GM18519 (cell line): Measurements from ENCODE around the gene SLC38A9.
"Not testable (repeated sequence)": the region's sequence is repeated elsewhere in the genome, so short reads cannot be mapped to it uniquely, and the experiment has no call there.

ENCODE experiments used
- ATAC-seq: cut with Tn5 transposase; IDR thresholded peaks from one replicate; pipeline ENCODE4 v1.9.1; 2021; ENCODE audit warnings: mild to moderate bottlenecking, moderate library complexity; ENCODE audit not compliant: unreplicated experiment, low FRiP score

Gene SLC38A9

GRCh38 chr5:55708732-55709131 is 3.4 kb downstream of the SLC38A9 start:
- no peak for ATAC-seq

GRCh38 chr5:55706230-55706629 is 5.9 kb downstream of the SLC38A9 start:
- ATAC-seq = no peak

- no peak for ATAC-seq
Measured at GRCh38 chr5:55702598-55703345, 9.4 kb downstream of the SLC38A9 start.

- no peak for ATAC-seq
Measured at GRCh38 chr5:55701462-55702103, 10.5 kb downstream of the SLC38A9 start.

- no peak for ATAC-seq
Measured at GRCh38 chr5:55700745-55701144, 11.4 kb downstream of the SLC38A9 start.

GRCh38 chr5:55699041-55699688 is 13.0 kb downstream of the SLC38A9 start:
- ATAC-seq = no peak

- not testable (repeated sequence) for ATAC-seq
Measured at GRCh38 chr5:55696704-55697103, 15.4 kb downstream of the SLC38A9 start.

GRCh38 chr5:55694152-55694830 is 17.8 kb downstream of the SLC38A9 start:
- no peak for ATAC-seq

- ATAC-seq = no peak
Measured at GRCh38 chr5:55692509-55692908, 19.6 kb downstream of the SLC38A9 start.

GRCh38 chr5:55692106-55692417 is 20.1 kb downstream of the SLC38A9 start:
- ATAC-seq = no peak

GRCh38 chr5:55691265-55692105 is 20.6 kb downstream of the SLC38A9 start:
- ATAC-seq = no peak

GRCh38 chr5:55682071-55682470 is 30.1 kb downstream of the SLC38A9 start:
- ATAC-seq = no peak

- ATAC-seq = no peak
Measured at GRCh38 chr5:55681301-55681700, 30.8 kb downstream of the SLC38A9 start.

GRCh38 chr5:55680353-55680752 is 31.8 kb downstream of the SLC38A9 start:
- ATAC-seq = no peak

GRCh38 chr5:55679556-55679955 is 32.6 kb downstream of the SLC38A9 start:
- no peak for ATAC-seq

GRCh38 chr5:55675119-55675518 is 37.0 kb downstream of the SLC38A9 start:
- ATAC-seq = no peak

GRCh38 chr5:55674340-55674739 is 37.8 kb downstream of the SLC38A9 start:
- ATAC-seq = no peak

GRCh38 chr5:55672477-55672911 is 39.6 kb downstream of the SLC38A9 start:
- no peak for ATAC-seq

- ATAC-seq = no peak
Measured at GRCh38 chr5:55671975-55672374, 40.1 kb downstream of the SLC38A9 start.

- no peak for ATAC-seq
Measured at GRCh38 chr5:55668356-55668755, 43.8 kb downstream of the SLC38A9 start.
